ENCODE measurements around the gene UVSSA. TPM values are rescaled to one million over a fixed set of nuclear protein-coding genes. Genes with fewer than 3 reads are reported as not detected.

The UVSSA gene
- polyA plus RNA-seq, 1 of the 3 experiments (the other 2 are of a cell fraction) = 14.9 TPM

- Histone ChIP-seq H3F3A (replicated peaks; ENCODE audit: insufficient read depth) (no peaks in the 10 kb centered on the region), H3K4me2 (no peak overlapping the region), H3K9me3 (no peaks in the 10 kb centered on the region), H3K36me3 (replicated peaks in 1 of 2; ENCODE audit: control insufficient read depth in 1 of 2, insufficient read depth in 2 of 2, low read length in 1 of 2) (peaks cover 0 to 35% of the 10 kb centered on the region in 2 experiments), H3K27ac (ENCODE audit: low read depth in 2 of 2, low read length in 1 of 2) (no peak overlapping the region), H3K79me2 (ENCODE audit: insufficient read depth) (no peaks in the 10 kb centered on the region), H3K9ac (no peak overlapping the region), H3K9me2 (no peaks in the 10 kb centered on the region), H3K4me3 (ENCODE audit: low read depth in 2 of 2, low read length in 1 of 2) (no peak overlapping the region), H4K20me1 (ENCODE audit: insufficient read depth) (no peaks in the 10 kb centered on the region), H3K27me3 (ENCODE audit: insufficient read depth) (no peaks in the 10 kb centered on the region), H3K4me1 (ENCODE audit: control insufficient read depth in 1 of 2, insufficient read depth in 2 of 2, low read depth in 1 of 2, low read length in 1 of 2) (no peaks in the 10 kb centered on the region; a peak in 1 of 4 replicates), H2AFZ (ENCODE audit: low read depth) (no peak overlapping the region)
- whole genome bisulfite sequencing (ENCODE audit: low lambda C conversion rate) = 90% methylated on average over 10 of the region's 35 CpGs
- CTCF ChIA-PET = interaction anchor here (1.8 to 2.7 kb wide), 2 partner anchors 10 to 147 kb away, joined by 4 to 16 read pairs; no protein-coding TSS in a partner anchor
- DNase-seq = no peak
- POLR2A ChIA-PET = no interaction called here
- TF ChIP-seq FOSL2 (IDR thresholded peaks at IDR 0.05; ENCODE audit: borderline replicate concordance, low read depth) (no peak), GABPA (IDR thresholded peaks at IDR 0.05; ENCODE audit: low read depth) (no peak), FOXM1 (IDR thresholded peaks at IDR 0.05; ENCODE audit: low read depth) (no peak), NFIC (IDR thresholded peaks at IDR 0.05; ENCODE audit: borderline replicate concordance) (no peak), TCF12 (IDR thresholded peaks at IDR 0.05) (no peak), MEF2A (IDR thresholded peaks at IDR 0.05; ENCODE audit: borderline replicate concordance, low read depth) (no peak), PBX3 (IDR thresholded peaks at IDR 0.05) (no peak), NRF1 (IDR thresholded peaks at IDR 0.05; ENCODE audit: low read depth, low read length) (no peak), RAD21 (IDR thresholded peaks at IDR 0.05; ENCODE audit: low read length) (no peak), CHD2 (IDR thresholded peaks at IDR 0.05; ENCODE audit: low read length, partially characterized antibody) (no peak), RFX5 (IDR thresholded peaks at IDR 0.05; ENCODE audit: low read length) (no peak), USF2 (IDR thresholded peaks at IDR 0.05; ENCODE audit: borderline replicate concordance, low read depth, low read length) (no peak), TAF1 (IDR thresholded peaks at IDR 0.05; ENCODE audit: borderline replicate concordance, low read depth, low read length) (no peak)
Measured at GRCh38 chr4:1366371-1367229, 19.6 kb downstream of the UVSSA start.

GRCh38 chr4:1367230-1367935 lies 20.4 kb downstream of the UVSSA start:
- Histone ChIP-seq H3K27me3 (ENCODE audit: insufficient read depth) (no peaks in the 10 kb centered on the region), H3K36me3 (replicated peaks in 1 of 2; ENCODE audit: control insufficient read depth in 1 of 2, insufficient read depth in 2 of 2, low read length in 1 of 2) (peaks cover 6 to 37% of the 10 kb centered on the region in 2 experiments), H3K9me3 (no peaks in the 10 kb centered on the region), H3K79me2 (ENCODE audit: insufficient read depth) (no peaks in the 10 kb centered on the region), H2AFZ (ENCODE audit: low read depth) (no peak overlapping the region), H4K20me1 (ENCODE audit: insufficient read depth) (no peaks in the 10 kb centered on the region), H3K4me1 (ENCODE audit: control insufficient read depth in 1 of 2, insufficient read depth in 2 of 2, low read depth in 1 of 2, low read length in 1 of 2) (no peaks in the 10 kb centered on the region; a peak in 1 of 4 replicates), H3K4me3 (ENCODE audit: low read depth in 2 of 2, low read length in 1 of 2) (no peak overlapping the region), H3K27ac (ENCODE audit: low read depth in 2 of 2, low read length in 1 of 2) (no peak overlapping the region), H3F3A (replicated peaks; ENCODE audit: insufficient read depth) (no peaks in the 10 kb centered on the region), H3K9me2 (no peaks in the 10 kb centered on the region), H3K4me2 (no peak overlapping the region), H3K9ac (no peak overlapping the region)
- ChIA-PET POLR2A (no interaction called here), CTCF (interaction anchor here (1.8 kb wide), 1 partner anchor 146 kb away, joined by 4 read pairs; no protein-coding TSS in a partner anchor)
- no peak for TF ChIP-seq GATA2 (CRISPR knock-in tag; IDR thresholded peaks at IDR 0.05)
- no peak for TF ChIP-seq SIN3A (IDR thresholded peaks at IDR 0.05; ENCODE audit: borderline replicate concordance, low read depth, low read length)
- no peak for DNase-seq
- WGBS (ENCODE audit: low lambda C conversion rate) = over 99% methylated on average over 14 of the region's 17 CpGs

Data from SK-N-SH (cell line).